Measurements from ENCODE around the gene PHF19. TPM values are rescaled to one million over a fixed set of nuclear protein-coding genes. Genes with fewer than 3 reads are reported as not detected.

PHF19 gene
- total and polyA plus RNA-seq, 9 donors = 16.8 to 56.0 (median 40.2) TPM

DNA sequence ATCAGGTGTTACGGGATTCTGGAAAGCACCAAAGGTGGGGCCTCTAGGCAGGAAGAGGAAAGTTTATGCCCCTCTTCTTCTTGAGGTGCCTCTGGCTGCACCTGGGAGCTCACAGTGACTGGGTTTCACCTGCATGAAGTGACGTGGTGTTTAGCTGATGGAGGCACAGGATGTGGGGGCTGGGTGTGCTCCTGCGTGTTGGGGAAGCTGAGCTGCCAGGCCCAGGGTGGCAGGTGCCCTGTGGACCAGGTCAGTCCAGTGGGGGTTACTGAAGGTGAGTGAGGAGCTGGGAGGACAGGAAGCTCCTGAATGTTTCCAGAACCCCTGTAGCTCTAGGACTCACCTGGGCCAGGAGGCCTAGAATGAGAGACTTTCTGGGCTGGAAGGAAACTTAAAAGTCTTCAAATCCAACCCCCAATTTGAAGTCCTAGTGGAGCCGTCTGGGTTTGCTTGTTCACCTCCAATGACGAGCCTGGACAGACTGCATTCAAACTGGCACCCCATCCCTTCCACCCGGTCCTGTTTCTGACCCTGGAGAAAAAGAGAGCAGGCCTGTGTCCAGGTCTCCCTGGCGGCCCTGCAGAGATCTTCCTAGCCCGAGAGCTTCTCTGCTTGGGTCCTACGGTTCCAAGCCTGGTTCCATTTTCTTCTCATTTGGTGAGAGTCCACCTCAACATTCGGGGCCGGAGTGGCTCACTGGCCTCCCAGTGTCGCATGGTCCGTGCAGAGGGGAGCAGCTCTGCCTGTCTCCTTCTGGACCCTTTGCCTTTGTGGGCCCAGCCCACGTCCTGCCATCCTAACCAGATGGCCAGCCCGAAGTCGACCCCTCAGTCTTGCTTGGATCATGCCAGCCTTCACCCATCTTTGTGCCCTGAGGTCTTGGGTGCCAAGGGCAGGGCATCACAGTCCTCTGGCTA is 27.3 kb upstream of the PHF19 start:
- Histone ChIP-seq H3K4me3 (no peak overlapping the region), H3K27me3 (no peaks in the 10 kb centered on the region), H3K27ac (no peak overlapping the region), H3K4me1 (ENCODE audit: insufficient read depth) (no peaks in the 10 kb centered on the region), H3K9me3 (no peaks in the 10 kb centered on the region), H3K36me3 (no peaks in the 10 kb centered on the region)
- intact Hi-C loops (cut with DNase I) = no loop called here
- no peak for DNase-seq
- no peak for TF ChIP-seq EP300 (IDR thresholded peaks at IDR 0.05)
- no peak for TF ChIP-seq POLR2A (IDR thresholded peaks at IDR 0.05)
- TF ChIP-seq, protein P1, sequence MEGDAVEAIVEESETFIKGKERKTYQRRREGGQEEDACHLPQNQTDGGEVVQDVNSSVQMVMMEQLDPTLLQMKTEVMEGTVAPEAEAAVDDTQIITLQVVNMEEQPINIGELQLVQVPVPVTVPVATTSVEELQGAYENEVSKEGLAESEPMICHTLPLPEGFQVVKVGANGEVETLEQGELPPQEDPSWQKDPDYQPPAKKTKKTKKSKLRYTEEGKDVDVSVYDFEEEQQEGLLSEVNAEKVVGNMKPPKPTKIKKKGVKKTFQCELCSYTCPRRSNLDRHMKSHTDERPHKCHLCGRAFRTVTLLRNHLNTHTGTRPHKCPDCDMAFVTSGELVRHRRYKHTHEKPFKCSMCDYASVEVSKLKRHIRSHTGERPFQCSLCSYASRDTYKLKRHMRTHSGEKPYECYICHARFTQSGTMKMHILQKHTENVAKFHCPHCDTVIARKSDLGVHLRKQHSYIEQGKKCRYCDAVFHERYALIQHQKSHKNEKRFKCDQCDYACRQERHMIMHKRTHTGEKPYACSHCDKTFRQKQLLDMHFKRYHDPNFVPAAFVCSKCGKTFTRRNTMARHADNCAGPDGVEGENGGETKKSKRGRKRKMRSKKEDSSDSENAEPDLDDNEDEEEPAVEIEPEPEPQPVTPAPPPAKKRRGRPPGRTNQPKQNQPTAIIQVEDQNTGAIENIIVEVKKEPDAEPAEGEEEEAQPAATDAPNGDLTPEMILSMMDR (IDR thresholded peaks at IDR 0.05) = no peak
- WGBS, 3 donors = 85 to 87% (median 86%) methylated on average over 16 of the region's 16 CpGs

DNA sequence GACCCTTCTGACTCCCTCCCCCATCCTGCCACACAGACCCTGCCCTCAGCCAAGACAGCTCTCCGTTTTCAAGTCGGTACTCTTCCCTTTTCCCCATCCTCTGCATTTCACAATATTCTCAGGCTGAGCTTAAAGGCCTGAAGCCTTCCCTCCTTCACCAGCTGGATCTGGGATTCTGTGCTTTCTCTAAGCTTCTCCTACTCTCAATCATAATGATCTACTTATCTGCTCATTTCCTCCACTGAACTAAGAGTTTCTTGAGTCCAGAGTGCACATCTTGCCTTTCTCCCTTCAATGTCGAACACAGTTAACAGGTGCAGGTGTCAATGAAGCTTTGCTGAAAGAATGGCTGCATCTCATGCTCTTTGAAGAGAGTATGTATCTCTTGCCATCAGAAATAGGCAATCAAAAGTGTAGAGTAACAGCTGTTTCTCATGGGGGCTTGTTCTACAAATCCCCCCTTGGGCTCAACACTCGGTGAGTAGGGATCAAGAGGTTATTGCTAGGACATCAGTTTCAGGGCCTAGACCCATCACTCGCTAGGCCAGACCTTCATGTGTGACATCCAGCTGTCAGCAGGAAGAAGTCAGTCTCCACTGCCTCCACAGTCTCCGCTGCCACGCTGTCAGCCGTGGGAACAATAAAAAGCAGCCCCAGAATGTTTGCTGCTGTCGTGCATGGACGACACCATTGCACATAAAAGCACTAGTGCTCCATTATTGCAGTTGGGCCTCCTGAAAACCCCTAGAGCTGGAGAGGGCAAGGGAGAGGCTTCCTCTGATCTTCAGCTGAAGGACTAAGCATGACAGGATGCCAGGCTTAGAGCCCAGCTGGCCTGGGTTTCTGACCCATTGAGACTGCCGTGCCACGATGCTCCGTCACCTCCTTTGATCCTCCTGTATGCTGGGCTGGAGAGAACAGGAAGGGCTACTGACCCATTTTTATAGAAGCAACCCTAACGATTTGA is 25.9 kb upstream of the PHF19 start:
- H3K27ac ChIP-seq = no peak overlapping the region
- H3K4me3 ChIP-seq = no peak overlapping the region
- no peak for DNase-seq
- H3K27me3 ChIP-seq = no peaks in the 10 kb centered on the region
- H3K9me3 ChIP-seq = no peaks in the 10 kb centered on the region
- TF ChIP-seq EP300 (IDR thresholded peaks at IDR 0.05) (no peak), POLR2A (IDR thresholded peaks at IDR 0.05) (no peak)
- TF ChIP-seq, protein P1 (IDR thresholded peaks at IDR 0.05) = no peak
- WGBS, 3 donors = 75 to 84% (median 82%) methylated on average over 14 of the region's 14 CpGs
- H3K4me1 ChIP-seq (ENCODE audit: insufficient read depth) = no peaks in the 10 kb centered on the region
- intact Hi-C loops (cut with DNase I) = no loop called here
- H3K36me3 ChIP-seq = no peaks in the 10 kb centered on the region

DNA sequence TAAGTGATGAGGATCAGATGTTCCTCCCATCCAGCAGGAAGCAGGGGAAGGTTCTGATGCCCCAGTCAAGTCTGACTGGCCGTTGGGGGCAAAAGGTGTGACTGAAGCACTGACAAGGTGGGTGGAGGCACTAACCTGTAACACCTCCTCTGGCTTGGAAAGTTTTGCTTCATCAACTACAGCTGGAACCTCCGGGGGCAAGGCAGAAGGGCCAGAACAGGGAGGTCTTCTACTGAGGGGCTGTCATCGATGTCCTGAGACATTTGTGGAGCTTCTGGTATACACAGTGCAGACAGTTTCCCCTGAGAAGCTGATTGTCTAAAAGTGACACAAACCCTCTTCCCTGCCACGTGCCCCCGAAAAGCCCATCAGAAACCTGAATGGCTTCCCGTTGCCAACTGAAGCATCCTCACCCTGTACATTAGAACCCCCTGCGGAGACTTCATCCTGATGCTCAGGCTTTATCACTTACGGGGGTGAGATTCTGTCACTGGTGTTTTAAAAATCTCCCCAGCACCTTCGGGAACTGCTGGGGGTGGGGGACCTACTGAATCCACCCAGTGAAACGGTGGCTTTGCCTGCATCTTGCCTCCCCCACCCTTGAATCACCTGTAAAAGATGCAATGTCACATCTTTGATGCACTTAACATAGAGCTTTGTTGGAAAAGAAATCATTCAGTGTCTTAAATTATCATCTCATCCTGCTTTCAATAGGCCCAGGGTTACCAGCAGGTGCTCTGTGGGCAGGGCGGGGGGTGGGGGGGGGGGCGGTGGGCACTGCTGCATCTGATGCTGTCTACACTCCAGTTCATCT is 25.0 kb upstream of the PHF19 start:
- 71 to 84% (median 76%) methylated on average over 12 of the region's 12 CpGs for WGBS, 3 donors
- TF ChIP-seq EP300 (IDR thresholded peaks at IDR 0.05) = no peak
- no peak for TF ChIP-seq POLR2A (IDR thresholded peaks at IDR 0.05)
- TF ChIP-seq, protein P1 (IDR thresholded peaks at IDR 0.05) = no peak
- H3K36me3 ChIP-seq = no peaks in the 10 kb centered on the region
- intact Hi-C loops (cut with DNase I) = no loop called here
- H3K27ac ChIP-seq = no peak overlapping the region
- no peaks in the 10 kb centered on the region for H3K9me3 ChIP-seq
- no peak overlapping the region for H3K4me3 ChIP-seq
- H3K27me3 ChIP-seq = no peaks in the 10 kb centered on the region
- DNase-seq = no peak
- H3K4me1 ChIP-seq (ENCODE audit: insufficient read depth) = no peaks in the 10 kb centered on the region

DNA sequence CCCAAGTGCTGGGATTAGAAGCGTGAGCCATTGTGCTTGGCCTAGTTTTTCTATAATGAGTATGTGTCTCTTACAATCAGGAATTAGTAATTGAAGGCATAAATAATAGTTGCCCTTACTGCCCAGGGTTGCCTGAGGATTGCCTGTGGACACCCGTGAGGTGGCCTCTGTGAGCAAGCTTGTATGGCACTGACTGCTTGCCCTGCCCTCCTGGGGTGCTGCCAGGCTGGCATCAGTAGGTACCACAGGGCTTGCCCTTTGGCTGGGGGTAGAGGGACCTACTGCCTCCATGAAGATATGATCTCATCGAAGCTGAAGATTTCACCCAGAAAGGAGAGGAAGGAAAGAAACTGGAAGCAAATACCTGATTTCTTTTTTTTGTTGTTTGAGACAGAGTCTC is 23.8 kb upstream of the PHF19 start:
- Histone ChIP-seq H3K4me1 (ENCODE audit: insufficient read depth) (no peaks in the 10 kb centered on the region), H3K9me3 (no peaks in the 10 kb centered on the region), H3K36me3 (no peaks in the 10 kb centered on the region), H3K4me3 (no peak overlapping the region), H3K27me3 (no peaks in the 10 kb centered on the region), H3K27ac (no peak overlapping the region)
- intact Hi-C loops (cut with DNase I) = no loop called here
- TF ChIP-seq POLR2A (IDR thresholded peaks at IDR 0.05) (no peak), EP300 (IDR thresholded peaks at IDR 0.05) (no peak)
- TF ChIP-seq, protein P1 (IDR thresholded peaks at IDR 0.05) = no peak
- 88 to 98% (median 94%) methylated on average over 3 of the region's 3 CpGs for WGBS, 3 donors
- no peak for DNase-seq

Data from ovary (tissue), 9 donors.